ENCODE results near the gene RSBN1L. TPM values are rescaled to one million over a fixed set of nuclear protein-coding genes. Genes with fewer than 3 reads are reported as not detected.

Gene RSBN1L
- total RNA-seq, 1 donor = 21.4 TPM

GRCh38 chr7:77658928-77659327, 37.3 kb upstream of the RSBN1L start:
- H3K4me1 ChIP-seq (ENCODE audit: insufficient read depth, low read length) = no peaks in the 10 kb centered on the region
- no peak for TF ChIP-seq CTCF (IDR thresholded peaks at IDR 0.05; ENCODE audit: extremely low read depth, low read depth, low read length)
- DNase-seq (ENCODE audit: insufficient read length, low spot score, missing footprints) = no peak
- H3K79me2 ChIP-seq (ENCODE audit: insufficient read depth, low read length) = no peaks in the 10 kb centered on the region
- peaks cover 24% of the 10 kb centered on the region for H3K36me3 ChIP-seq (ENCODE audit: insufficient read depth, low read length)
- H3K27ac ChIP-seq (ENCODE audit: low read depth, low read length) = no peak overlapping the region
- H2AFZ ChIP-seq (ENCODE audit: low read length) = no peak overlapping the region
- no peaks in the 10 kb centered on the region for H3K9me3 ChIP-seq (ENCODE audit: low read depth, low read length)
- H4K20me1 ChIP-seq (ENCODE audit: insufficient read depth, low read length) = peaks cover 3% of the 10 kb centered on the region
- H3K27me3 ChIP-seq (ENCODE audit: insufficient read depth, low read length) = no peaks in the 10 kb centered on the region
- no peak overlapping the region for H3K4me2 ChIP-seq (ENCODE audit: insufficient read depth, low read length)
- no peak overlapping the region for H3K4me3 ChIP-seq (ENCODE audit: insufficient read depth, low read length)

DNA sequence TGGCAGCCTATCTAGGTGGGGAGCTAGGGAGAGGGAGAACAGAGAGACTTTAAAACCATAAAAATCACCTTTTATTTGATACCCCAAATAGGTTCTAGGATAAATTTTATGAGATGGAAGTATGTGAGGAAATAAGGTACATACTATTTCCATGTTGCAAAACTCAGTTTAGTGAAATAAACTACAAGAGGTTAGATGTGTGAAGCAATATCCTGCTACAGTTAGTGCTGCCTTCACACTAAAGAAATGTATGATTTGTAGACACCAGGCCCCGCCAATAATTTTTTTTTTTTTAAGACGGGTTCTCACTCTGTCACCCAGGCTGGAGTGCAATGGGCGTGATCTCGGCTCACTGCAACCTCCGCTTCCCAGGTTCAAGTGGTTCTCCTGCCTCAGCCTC, 34.4 kb upstream of the RSBN1L start:
- no peaks in the 10 kb centered on the region for H3K27me3 ChIP-seq (ENCODE audit: insufficient read depth, low read length)
- H3K27ac ChIP-seq (ENCODE audit: low read depth, low read length) = no peak overlapping the region
- no peak overlapping the region for H3K4me3 ChIP-seq (ENCODE audit: insufficient read depth, low read length)
- no peaks in the 10 kb centered on the region for H3K79me2 ChIP-seq (ENCODE audit: insufficient read depth, low read length)
- DNase-seq (ENCODE audit: insufficient read length, low spot score, missing footprints) = no peak
- no peak for TF ChIP-seq CTCF (IDR thresholded peaks at IDR 0.05; ENCODE audit: extremely low read depth, low read depth, low read length)
- H4K20me1 ChIP-seq (ENCODE audit: insufficient read depth, low read length) = no peaks in the 10 kb centered on the region
- H3K36me3 ChIP-seq (ENCODE audit: insufficient read depth, low read length) = peaks cover 12% of the 10 kb centered on the region
- no peak overlapping the region for H2AFZ ChIP-seq (ENCODE audit: low read length)
- no peaks in the 10 kb centered on the region for H3K9me3 ChIP-seq (ENCODE audit: low read depth, low read length)
- no peak overlapping the region for H3K4me2 ChIP-seq (ENCODE audit: insufficient read depth, low read length)
- no peaks in the 10 kb centered on the region for H3K4me1 ChIP-seq (ENCODE audit: insufficient read depth, low read length)

DNA sequence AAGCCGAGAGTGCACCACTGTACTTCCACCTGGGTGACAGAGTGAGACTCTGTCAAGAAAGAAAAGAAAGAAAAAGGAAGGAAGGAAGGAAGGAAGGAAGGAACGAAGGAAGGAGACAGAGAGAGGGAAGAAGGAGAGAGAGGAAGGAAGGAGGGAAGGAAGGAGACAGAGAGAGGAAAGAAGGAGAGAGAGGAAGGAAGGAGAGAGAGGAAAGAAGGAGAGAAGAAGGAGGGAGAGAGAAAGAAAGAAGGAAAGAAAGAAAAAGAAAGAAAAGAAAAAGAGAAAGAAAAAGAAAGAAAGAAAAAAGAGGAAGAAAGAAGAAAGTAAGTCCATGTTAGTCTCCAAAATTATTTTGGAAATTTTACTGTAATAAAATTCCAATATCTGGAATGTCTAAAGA, 33.4 kb upstream of the RSBN1L start:
- DNase-seq (ENCODE audit: insufficient read length, low spot score, missing footprints) = no peak

GRCh38 chr7:77664715-77665114, 31.5 kb upstream of the RSBN1L start:
- Histone ChIP-seq H3K4me2 (ENCODE audit: insufficient read depth, low read length) (no peak overlapping the region), H3K79me2 (ENCODE audit: insufficient read depth, low read length) (no peaks in the 10 kb centered on the region), H3K4me1 (ENCODE audit: insufficient read depth, low read length) (peaks cover 8% of the 10 kb centered on the region), H2AFZ (ENCODE audit: low read length) (no peak overlapping the region), H3K27ac (ENCODE audit: low read depth, low read length) (no peak overlapping the region), H3K4me3 (ENCODE audit: insufficient read depth, low read length) (no peak overlapping the region), H3K27me3 (ENCODE audit: insufficient read depth, low read length) (no peaks in the 10 kb centered on the region), H3K36me3 (ENCODE audit: insufficient read depth, low read length) (peaks cover 6% of the 10 kb centered on the region), H4K20me1 (ENCODE audit: insufficient read depth, low read length) (peaks cover 4% of the 10 kb centered on the region), H3K9me3 (ENCODE audit: low read depth, low read length) (no peaks in the 10 kb centered on the region)
- TF ChIP-seq CTCF (IDR thresholded peaks at IDR 0.05; ENCODE audit: extremely low read depth, low read depth, low read length) = no peak
- DNase-seq (ENCODE audit: insufficient read length, low spot score, missing footprints) = no peak

More for the DNA sequence above, 33.4 kb upstream of the RSBN1L start:
- Histone ChIP-seq H2AFZ (ENCODE audit: low read length) (no peak overlapping the region), H3K4me2 (ENCODE audit: insufficient read depth, low read length) (no peak overlapping the region), H3K27ac (ENCODE audit: low read depth, low read length) (no peak overlapping the region), H4K20me1 (ENCODE audit: insufficient read depth, low read length) (peaks cover 3% of the 10 kb centered on the region), H3K9me3 (ENCODE audit: low read depth, low read length) (no peaks in the 10 kb centered on the region), H3K4me3 (ENCODE audit: insufficient read depth, low read length) (no peak overlapping the region), H3K27me3 (ENCODE audit: insufficient read depth, low read length) (no peaks in the 10 kb centered on the region), H3K4me1 (ENCODE audit: insufficient read depth, low read length) (peaks cover 8% of the 10 kb centered on the region), H3K79me2 (ENCODE audit: insufficient read depth, low read length) (no peaks in the 10 kb centered on the region), H3K36me3 (ENCODE audit: insufficient read depth, low read length) (peaks cover 5% of the 10 kb centered on the region)
- TF ChIP-seq CTCF (IDR thresholded peaks at IDR 0.05; ENCODE audit: extremely low read depth, low read depth, low read length) = no peak
